Heart left ventricle (tissue), 16 donors: ENCODE data around the gene DNAJB11. TPM values are rescaled to one million over a fixed set of nuclear protein-coding genes. Genes with fewer than 3 reads are reported as not detected.

Experiments used
- ATAC-seq, 4 donors: fragments of 200-7000 bp; cut with Tn5 transposase; one replicate each; pipeline ENCODE4 v1.9.1; 2020 to 2022; ENCODE audit warnings: moderate library complexity in 4 of 4, mild to moderate bottlenecking in 3 of 4, moderate number of reproducible peaks in 1 of 4
- DNase-seq, 5 donors: peaks; one replicate each; pipeline ENCODE4 v3.0.0-alpha.2; 2020
- H3K27ac ChIP-seq, 12 donors: fragments of 200-600 bp; sonication (generic) in 4 of 12; one replicate each; pipeline versions ENCODE4 v1.5.0 to v1.8.0; 2016 to 2022; ENCODE audit warnings: mild to moderate bottlenecking in 2 of 12
- H3K27me3 ChIP-seq, 9 donors: fragments of 200-600 bp; sonication (generic) in 2 of 9; one replicate each; pipeline versions ENCODE4 v1.5.1 to v1.8.0; 2016 to 2022; ENCODE audit warnings: mild to moderate bottlenecking in 3 of 9
- H3K36me3 ChIP-seq, 9 donors: fragments of 200-600 bp; sonication (generic) in 2 of 9; one replicate each; pipeline versions ENCODE4 v1.5.0 to v1.8.0; 2018 to 2022; ENCODE audit warnings: mild to moderate bottlenecking in 2 of 9
- H3K4me1 ChIP-seq, 12 donors: fragments of 200-600 bp; sonication (generic) in 4 of 12; one replicate each; pipeline versions ENCODE4 v1.5.0 to v1.8.0; 2016 to 2022; ENCODE audit warnings: mild to moderate bottlenecking in 3 of 12
- H3K4me3 ChIP-seq, 12 donors: fragments of 200-600 bp; sonication (generic) in 4 of 12; one replicate each; pipeline versions ENCODE4 v1.5.0 to v1.8.0; 2017 to 2022; ENCODE audit warnings: mild to moderate bottlenecking in 9 of 12, moderate library complexity in 4 of 12
- H3K9me3 ChIP-seq, 12 donors: fragments of 200-600 bp; sonication (generic) in 4 of 12; one replicate each; pipeline versions ENCODE4 v1.5.0 to v1.8.0; 2016 to 2022; ENCODE audit warnings: mild to moderate bottlenecking in 1 of 12
- POLR2A ChIP-seq, 2 donors: fragments of 450-650 bp; IDR thresholded peaks; one replicate each; pipeline ENCODE4 v1.6.1; 2017; ENCODE audit warnings: antibody characterized with exemption in 2 of 2, mild to moderate bottlenecking in 2 of 2, moderate library complexity in 2 of 2
- WGBS, 4 donors: extraction: QIAGEN DNeasy Blood & Tissue Kit in 2 of 4; methylation state at CpG; one replicate each; pipeline versions ENCODE4 v1.1.5 to v1.1.7; 2013 to 2018; 5-methylcytosine and 5-hydroxymethylcytosine counted together
- intact Hi-C, 10 donors: fragments of 100-400 bp; cut with DNase I; formaldehyde crosslinking; loops; one replicate each; pipeline versions ENCODE4 v1.11.1 to v1.14.2; 2022
- polyA plus RNA-seq, 2 donors: library from polyadenylated mRNA; stranded (reverse); fragments of 200-250 nt; gene quantifications; one replicate each; pipeline ENCODE4 v1.2.3, GENCODE V29; 2013
- total RNA-seq, 9 donors: library from RNA; depleted of rRNA in 2 of 9; stranded (reverse); fragments of >200 nt in 2 of 9; fragmentation: NEBNext Ultra II Directional in 3 of 9; extraction: Animal tissue kit (Norgen Biotek cat#: 25700) in 3 of 9; gene quantifications; one replicate each; pipeline versions ENCODE4 v1.1.0 to v1.2.4, GENCODE V29; 2016 to 2023
- TF ChIP-seq, protein P1 (sequence below), 12 donors: fragments of 200-600 bp; sonication (generic) in 4 of 12; IDR thresholded peaks; one replicate each; pipeline versions ENCODE4 v1.5.0 to v1.8.0; 2018 to 2022; ENCODE audit warnings: antibody characterized with exemption in 12 of 12, mild to moderate bottlenecking in 5 of 12
- donor health status: ischemic (EF 13 %, LVEDD 7.1; RV severe dilation, severe dysfunction).
- donor health status: healthy with polysubstance abuse.
- donor health status: DM: no; HTN: yes; CAD: no.
- donor health status: DM: no; HTN: no; CAD: no.
- donor health status: ischemic (EF 25% LVEDD 6.9; RV normal size, moderate dysfunction).
- donor health status: ischemic (EF 25% LVEDD 5.7; RV mildly dilated, moderate dysfunction).
- donor health status: healthy.
- donor health status: DM: yes; HTN: yes; CAD: no.
- donor health status: ischemic (EF 35%, LVEDD 5.7; RV mildly dilated, moderate dysfunction).
- donor health status: nonischemic (EF 11% LVEDD 7.7; RV severe dilation, severe dysfunction).
- donor health status: DM: yes; HTN: yes; CAD: no.
- donor health status: PGD.
- donor health status: ischemic (EF 29% LVEDD 5.4; RV normal size, mild dysfunction).
- donor health status: nonischemic (EF 23%, LVEDD 6.1; RV moderate dilation, normal function).

The DNAJB11 gene
- total and polyA plus RNA-seq, 11 donors = 17.3 to 151 (median 27.2) TPM

DNA sequence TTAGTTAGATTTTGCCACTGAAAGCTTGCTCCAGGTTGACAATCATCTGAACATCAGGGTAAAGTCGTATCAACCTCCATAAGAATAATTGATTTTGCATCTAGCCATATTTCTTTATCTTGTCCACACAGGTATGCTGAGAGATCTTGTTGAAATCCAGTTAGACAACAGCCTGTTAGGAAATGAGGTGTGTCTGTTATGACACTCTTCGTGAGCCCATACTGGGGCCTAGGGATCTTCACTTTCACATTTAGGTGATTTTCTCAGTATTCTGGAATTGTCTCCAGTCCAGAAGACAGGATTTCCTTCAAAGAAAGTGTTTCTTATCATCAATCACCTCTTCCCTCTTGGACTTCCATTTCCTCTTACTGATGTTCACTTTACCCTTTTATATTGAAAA, 18.1 kb downstream of the DNAJB11 start:
- TF ChIP-seq, protein P1, sequence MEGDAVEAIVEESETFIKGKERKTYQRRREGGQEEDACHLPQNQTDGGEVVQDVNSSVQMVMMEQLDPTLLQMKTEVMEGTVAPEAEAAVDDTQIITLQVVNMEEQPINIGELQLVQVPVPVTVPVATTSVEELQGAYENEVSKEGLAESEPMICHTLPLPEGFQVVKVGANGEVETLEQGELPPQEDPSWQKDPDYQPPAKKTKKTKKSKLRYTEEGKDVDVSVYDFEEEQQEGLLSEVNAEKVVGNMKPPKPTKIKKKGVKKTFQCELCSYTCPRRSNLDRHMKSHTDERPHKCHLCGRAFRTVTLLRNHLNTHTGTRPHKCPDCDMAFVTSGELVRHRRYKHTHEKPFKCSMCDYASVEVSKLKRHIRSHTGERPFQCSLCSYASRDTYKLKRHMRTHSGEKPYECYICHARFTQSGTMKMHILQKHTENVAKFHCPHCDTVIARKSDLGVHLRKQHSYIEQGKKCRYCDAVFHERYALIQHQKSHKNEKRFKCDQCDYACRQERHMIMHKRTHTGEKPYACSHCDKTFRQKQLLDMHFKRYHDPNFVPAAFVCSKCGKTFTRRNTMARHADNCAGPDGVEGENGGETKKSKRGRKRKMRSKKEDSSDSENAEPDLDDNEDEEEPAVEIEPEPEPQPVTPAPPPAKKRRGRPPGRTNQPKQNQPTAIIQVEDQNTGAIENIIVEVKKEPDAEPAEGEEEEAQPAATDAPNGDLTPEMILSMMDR (IDR thresholded peaks at IDR 0.05) = no peak
- TF ChIP-seq POLR2A (IDR thresholded peaks at IDR 0.05) = no peak
- intact Hi-C loops = loop anchor here in 1 of 10 donors (5.0 kb wide), 1 partner anchor 349 kb away; no protein-coding TSS in a partner anchor
- WGBS, 4 donors = 71 to 84% (median 78%) methylated on average over 2 of the region's 2 CpGs
- ATAC-seq (no peak), DNase-seq (no peak)
- Histone ChIP-seq H3K27ac (no peak overlapping the region), H3K9me3 (no peaks in the 10 kb centered on the region), H3K4me1 (no peaks in the 10 kb centered on the region), H3K27me3 (no peaks in the 10 kb centered on the region), H3K36me3 (peaks cover 0 to 33% (median 25%) of the 10 kb centered on the region in 9 donors), H3K4me3 (no peak overlapping the region)

DNA sequence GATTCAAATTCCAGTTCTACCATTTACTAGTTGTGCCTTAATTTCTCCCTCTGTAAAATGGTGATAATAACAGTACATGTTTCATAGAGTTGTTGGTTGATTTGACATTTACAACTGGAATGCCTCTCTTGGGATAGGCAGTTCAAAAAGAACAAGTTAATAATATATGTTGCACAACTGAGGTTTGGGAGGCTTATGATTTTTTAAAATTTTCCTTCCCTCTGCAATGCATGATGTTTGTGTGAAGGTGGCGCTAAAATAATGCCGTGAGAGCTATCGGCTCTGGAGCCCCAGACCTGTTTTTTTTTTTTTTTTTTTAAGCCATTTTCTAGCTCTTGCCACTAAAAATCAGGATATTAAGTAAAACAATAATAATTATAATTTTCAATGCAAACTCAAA, 18.6 kb downstream of the DNAJB11 start:
- WGBS, 4 donors = 40 to 48% (median 43%) methylated on average over 3 of the region's 3 CpGs
- H3K4me3 ChIP-seq = no peak overlapping the region
- no peak for ATAC-seq
- intact Hi-C loops = loop anchor here in 1 of 10 donors (5.0 kb wide), 1 partner anchor 348 kb away; no protein-coding TSS in a partner anchor
- H3K9me3 ChIP-seq = no peaks in the 10 kb centered on the region
- H3K27ac ChIP-seq = no peak overlapping the region
- H3K36me3 ChIP-seq = peaks cover 0 to 28% (median 20%) of the 10 kb centered on the region in 9 donors
- H3K4me1 ChIP-seq = no peaks in the 10 kb centered on the region
- no peak for DNase-seq
- H3K27me3 ChIP-seq = no peaks in the 10 kb centered on the region
- TF ChIP-seq, protein P1 (IDR thresholded peaks at IDR 0.05) = peak in 6 of 12 donors; percentile 10 to 30 (median 18)
- no peak for TF ChIP-seq POLR2A (IDR thresholded peaks at IDR 0.05)

DNA sequence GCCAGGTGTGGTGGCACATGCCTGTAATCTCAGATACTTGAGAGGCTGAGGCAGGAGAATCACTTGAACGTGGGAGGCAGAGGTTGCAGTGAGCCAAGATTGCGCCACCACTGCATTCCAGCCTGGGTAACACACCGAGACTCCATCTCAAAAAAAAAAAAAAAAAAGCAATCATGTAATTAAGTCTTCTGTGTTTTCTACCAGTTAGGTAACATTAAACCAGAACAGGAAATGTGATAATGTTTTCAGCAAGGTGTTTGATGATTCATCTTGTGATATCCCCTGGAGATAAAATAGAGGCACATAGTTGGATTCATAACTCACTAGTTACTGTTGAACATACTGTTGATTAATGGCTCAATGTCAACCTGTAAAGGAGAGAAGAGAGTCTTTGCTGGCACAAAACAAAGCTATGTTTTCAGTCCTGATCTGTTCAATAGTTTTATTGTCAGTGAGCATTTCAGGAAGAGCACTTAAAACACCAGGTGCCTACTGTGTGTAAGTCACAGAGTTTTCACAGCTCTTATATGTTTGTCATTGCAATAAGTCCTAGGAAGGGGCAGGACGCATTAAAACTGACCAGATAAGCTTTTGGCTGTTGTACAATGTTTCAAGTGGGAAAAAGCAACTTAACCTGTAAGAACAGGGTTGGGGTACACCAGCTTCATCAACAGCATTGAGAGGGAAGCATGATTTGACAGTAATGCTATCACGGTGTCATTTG, 19.5 kb downstream of the DNAJB11 start:
- intact Hi-C loops = loop anchor here in 1 of 10 donors (5.0 kb wide), 1 partner anchor 347 kb away; no protein-coding TSS in a partner anchor
- ATAC-seq (no peak), DNase-seq (no peak)
- Histone ChIP-seq H3K27me3 (no peaks in the 10 kb centered on the region), H3K4me3 (no peak overlapping the region), H3K27ac (no peak overlapping the region), H3K4me1 (peaks cover 0 to 6% (median 0%) of the 10 kb centered on the region in 12 donors), H3K9me3 (no peaks in the 10 kb centered on the region), H3K36me3 (peaks cover 0 to 19% (median 12%) of the 10 kb centered on the region in 9 donors)
- TF ChIP-seq POLR2A (IDR thresholded peaks at IDR 0.05) = no peak
- TF ChIP-seq, protein P1 (IDR thresholded peaks at IDR 0.05) = no peak
- WGBS, 4 donors = 54 to 63% (median 57%) methylated on average over 5 of the region's 5 CpGs

DNA sequence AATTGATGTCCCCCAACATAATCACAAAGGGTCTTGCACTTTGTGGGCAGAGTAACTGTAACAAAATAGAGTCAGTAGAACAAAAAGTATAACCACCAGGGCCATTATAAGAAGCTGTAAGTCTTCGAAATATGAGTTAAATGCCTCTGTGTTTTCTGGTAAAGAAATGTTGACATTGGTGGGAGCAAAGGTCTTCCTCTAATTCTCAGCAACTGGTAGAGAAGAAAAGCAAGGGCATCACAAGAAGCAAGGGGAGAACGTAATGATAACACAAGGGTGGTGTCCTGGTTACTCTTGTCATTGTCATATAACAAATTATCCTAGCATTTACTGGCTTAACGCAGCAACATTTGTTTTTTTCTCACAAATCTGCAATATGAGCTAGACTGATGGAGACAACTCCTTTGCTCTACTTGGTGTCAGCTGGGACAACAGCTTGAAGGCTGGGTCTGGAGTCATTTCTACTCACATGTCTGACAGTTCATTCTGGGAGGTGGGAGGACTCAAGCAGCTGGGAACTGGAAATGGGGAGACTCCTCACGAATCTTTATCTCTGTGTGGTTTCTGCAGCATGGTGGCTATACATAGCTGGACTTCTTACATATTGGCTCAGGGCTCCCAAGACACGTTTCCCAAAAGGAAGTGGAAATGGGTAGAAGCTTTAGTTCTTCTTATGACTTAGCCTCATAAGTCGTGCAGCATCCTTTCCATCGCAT, 20.2 kb downstream of the DNAJB11 start:
- intact Hi-C loops = no loop called here
- WGBS, 4 donors = 76 to 82% (median 78%) methylated on average over 7 of the region's 7 CpGs
- no peak overlapping the region for H3K4me3 ChIP-seq
- H3K27me3 ChIP-seq = no peaks in the 10 kb centered on the region
- no peak for TF ChIP-seq POLR2A (IDR thresholded peaks at IDR 0.05)
- TF ChIP-seq, protein P1 (IDR thresholded peaks at IDR 0.05) = no peak
- no peak overlapping the region for H3K27ac ChIP-seq
- ATAC-seq = no peak
- no peak for DNase-seq
- peaks cover 0 to 12% (median 5%) of the 10 kb centered on the region in 9 donors for H3K36me3 ChIP-seq
- no peaks in the 10 kb centered on the region for H3K9me3 ChIP-seq
- H3K4me1 ChIP-seq = peaks cover 0 to 6% (median 0%) of the 10 kb centered on the region in 12 donors
